H1 (cell line): Measurements from ENCODE around the gene TMEM86B. TPM values are rescaled to one million over a fixed set of nuclear protein-coding genes. Genes with fewer than 3 reads are reported as not detected.

Experiments used
- CTCF ChIA-PET: fragments of 300-600 bp; sonication (Branson Sonifier 250); formaldehyde crosslinking; loops from one replicate; lab custom pipeline; 2021; ENCODE audit not compliant: partially characterized antibody; lab: Charles Lee
- POLR2A ChIA-PET: fragments of 300-600 bp; sonication (Branson Sonifier 250); formaldehyde crosslinking; loops from one replicate; lab custom pipeline; 2021; ENCODE audit warnings: inconsistent platforms; ENCODE audit not compliant: partially characterized antibody; lab: Charles Lee
- DNase-seq, 2 experiments: peaks; one replicate each; pipeline versions ENCODE4 v3.0.0 to v3.0.0-alpha.2; 2010 to 2022; ENCODE audit warnings: low spot score in 2 of 2, low read depth in 1 of 2, mixed read lengths in 1 of 2
- FAIRE-seq: peaks from 2 replicates; lab custom pipeline; 2011; peaks lifted over from hg19 to GRCh38; lab: Jason Lieb, UNC
- H2AFZ ChIP-seq: 2 replicates; pipeline ENCODE4 v1.8.1; 2012; ENCODE audit warnings: low read length, inconsistent platforms
- H2AK5ac ChIP-seq: 2 replicates; pipeline ENCODE4 v1.6.1; 2013; ENCODE audit warnings: low read depth, low read length
- H2BK120ac ChIP-seq: replicated peaks from 2 replicates; pipeline ENCODE3; 2013; ENCODE audit warnings: low read depth, low read length, inconsistent platforms
- H2BK12ac ChIP-seq: 2 replicates; pipeline ENCODE4 v1.6.1; 2013; ENCODE audit warnings: low read depth, low read length
- H2BK15ac ChIP-seq: 2 replicates; pipeline ENCODE4 v1.6.1; 2013; ENCODE audit warnings: low read length
- H2BK20ac ChIP-seq: 2 replicates; pipeline ENCODE4 v1.6.1; 2013; ENCODE audit warnings: low read length
- H2BK5ac ChIP-seq: 2 replicates; pipeline ENCODE4 v1.6.1; 2013; ENCODE audit warnings: low read depth, low read length
- H3K14ac ChIP-seq: 2 replicates; pipeline ENCODE4 v1.6.1; 2013; ENCODE audit warnings: inconsistent platforms; ENCODE audit not compliant: insufficient read length
- H3K18ac ChIP-seq: 2 replicates; pipeline ENCODE4 v1.6.1; 2013; ENCODE audit warnings: low read length; ENCODE audit errors: extremely low read depth
- H3K23ac ChIP-seq: 2 replicates; pipeline ENCODE4 v1.6.1; 2013; ENCODE audit warnings: inconsistent platforms; ENCODE audit not compliant: insufficient read length
- H3K23me2 ChIP-seq: 2 replicates; pipeline ENCODE4 v1.6.1; 2013; ENCODE audit warnings: low read depth, low read length
- H3K27ac ChIP-seq: 2 replicates; pipeline ENCODE4 v1.6.1; 2011; ENCODE audit warnings: low read depth, low read length, inconsistent platforms
- H3K27me3 ChIP-seq, 4 experiments: replicated peaks in 1 of 4; 1 replicate in 1 of 4; 2 replicates in 3 of 4; pipeline versions ENCODE4 v1.6.1 to v1.8.1; 2011 to 2013; ENCODE audit warnings: low read length in 3 of 4, mild to moderate bottlenecking in 3 of 4, inconsistent platforms in 2 of 4, mixed read lengths in 2 of 4, moderate library complexity in 1 of 4; ENCODE audit not compliant: control insufficient read depth in 3 of 4, insufficient read depth in 3 of 4; ENCODE audit errors: extremely low read depth in 1 of 4
- H3K36me3 ChIP-seq, 4 experiments: 2 replicates each; pipeline versions ENCODE4 v1.6.1 to v1.8.1; 2011 to 2013; ENCODE audit warnings: mild to moderate bottlenecking in 4 of 4, low read length in 3 of 4, moderate library complexity in 2 of 4, control low read depth in 1 of 4, inconsistent platforms in 1 of 4; ENCODE audit not compliant: insufficient read depth in 4 of 4, control insufficient read depth in 2 of 4
- H3K4ac ChIP-seq: replicated peaks from 2 replicates; pipeline ENCODE3; 2013; ENCODE audit warnings: low read length, low read depth, mixed read lengths, inconsistent platforms; ENCODE audit not compliant: insufficient read length
- H3K4me1 ChIP-seq, 4 experiments: replicated peaks in 1 of 4; 1 replicate in 1 of 4; 2 replicates in 3 of 4; pipeline versions ENCODE4 v1.6.1 to v1.8.1; 2011 to 2013; ENCODE audit warnings: low read length in 3 of 4, inconsistent platforms in 2 of 4, mixed read lengths in 1 of 4; ENCODE audit not compliant: insufficient read depth in 4 of 4, control insufficient read depth in 3 of 4
- H3K4me2 ChIP-seq, 2 experiments: 2 replicates each; pipeline versions ENCODE4 v1.6.1 to v1.8.1; 2011 to 2013; ENCODE audit warnings: low read depth in 2 of 2, low read length in 2 of 2, control low read depth in 1 of 2, inconsistent platforms in 1 of 2, mild to moderate bottlenecking in 1 of 2; ENCODE audit not compliant: insufficient read depth in 1 of 2
- H3K4me3 ChIP-seq, 4 experiments: fragments of 200-600, 300-600 bp in 1 of 4; sonication (generic), shearing (Covaris generic), sonication (Bioruptor Twin) in 1 of 4; 2 replicates each; pipeline versions ENCODE4 v1.5.1 to v1.8.1; 2011 to 2016; ENCODE audit warnings: low read length in 4 of 4, low read depth in 3 of 4, control low read depth in 2 of 4, inconsistent platforms in 2 of 4, mild to moderate bottlenecking in 2 of 4, mixed read lengths in 1 of 4, moderate library complexity in 1 of 4; ENCODE audit not compliant: insufficient read depth in 2 of 4; ENCODE audit errors: extremely low read depth in 1 of 4
- H3K56ac ChIP-seq: replicated peaks from 2 replicates; pipeline ENCODE3; 2013; ENCODE audit warnings: low read depth, mild to moderate bottlenecking, mixed read lengths, low read length, inconsistent platforms; ENCODE audit not compliant: insufficient read length
- H3K79me1 ChIP-seq: 2 replicates; pipeline ENCODE4 v1.6.1; 2013; ENCODE audit warnings: low read depth, low read length, control low read depth
- H3K79me2 ChIP-seq, 2 experiments: 2 replicates each; pipeline versions ENCODE4 v1.6.1 to v1.8.1; 2012 to 2013; ENCODE audit warnings: low read length in 2 of 2, mild to moderate bottlenecking in 2 of 2, inconsistent platforms in 1 of 2; ENCODE audit not compliant: insufficient read depth in 2 of 2, control insufficient read depth in 1 of 2
- H3K9ac ChIP-seq, 4 experiments: replicated peaks in 1 of 4; 1 replicate in 1 of 4; 2 replicates in 3 of 4; pipeline versions ENCODE4 v1.6.1 to v1.8.1; 2011 to 2013; ENCODE audit warnings: low read depth in 3 of 4, low read length in 3 of 4, control low read depth in 2 of 4, mild to moderate bottlenecking in 2 of 4, moderate library complexity in 2 of 4, inconsistent platforms in 1 of 4; ENCODE audit errors: extremely low read depth in 1 of 4
- H3K9me3 ChIP-seq, 2 experiments: 2 replicates each; pipeline versions ENCODE4 v1.6.1 to v1.8.1; 2012 to 2013; ENCODE audit warnings: mild to moderate bottlenecking in 2 of 2, moderate library complexity in 2 of 2, control low read depth in 1 of 2, inconsistent platforms in 1 of 2, low read depth in 1 of 2, low read length in 1 of 2, mixed read lengths in 1 of 2; ENCODE audit not compliant: insufficient read depth in 2 of 2
- H4K20me1 ChIP-seq, 2 experiments: replicated peaks in 1 of 2; 2 replicates each; pipeline versions ENCODE3 to v1.8.1; 2011 to 2013; ENCODE audit warnings: inconsistent platforms in 2 of 2, low read length in 2 of 2, mild to moderate bottlenecking in 1 of 2; ENCODE audit not compliant: insufficient read depth in 2 of 2, control insufficient read depth in 1 of 2
- H4K5ac ChIP-seq: 2 replicates; pipeline ENCODE4 v1.6.1; 2013; ENCODE audit warnings: low read length, low read depth, mixed read lengths, inconsistent platforms; ENCODE audit not compliant: insufficient read length
- H4K8ac ChIP-seq: 2 replicates; pipeline ENCODE4 v1.8.0; 2013; ENCODE audit warnings: mild to moderate bottlenecking, moderate library complexity, low read length, inconsistent platforms; ENCODE audit not compliant: insufficient read depth; ENCODE audit errors: extremely low read depth
- H4K91ac ChIP-seq: replicated peaks from 2 replicates; pipeline ENCODE3; 2013; ENCODE audit warnings: low read length, mixed read lengths, inconsistent platforms; ENCODE audit not compliant: insufficient read length
- ASH2L ChIP-seq: fragments of 200-600, 300-600 bp; sonication (generic); IDR thresholded peaks from one replicate; pipeline ENCODE4 v1.7.1; 2017; ENCODE audit warnings: low read length
- BCL11A ChIP-seq, 2 experiments: IDR thresholded peaks; one replicate each; pipeline ENCODE4 v1.6.1; 2011; ENCODE audit warnings: low read depth in 2 of 2, low read length in 2 of 2, mild to moderate bottlenecking in 2 of 2
- CHD1 ChIP-seq: IDR thresholded peaks from 2 replicates; pipeline ENCODE4 v1.6.1; 2012; ENCODE audit warnings: low read depth, low read length, improper control_type of control experiment
- HDAC6 ChIP-seq: IDR thresholded peaks from one replicate; pipeline ENCODE4 v1.7.1; 2012; ENCODE audit warnings: low read depth, mild to moderate bottlenecking, inconsistent platforms, low read length, moderate library complexity
- JUN ChIP-seq: IDR thresholded peaks from 2 replicates; pipeline ENCODE4 v1.6.1; 2011; ENCODE audit warnings: low read depth, mild to moderate bottlenecking, improper control_type of control experiment, low read length
- KDM4A ChIP-seq: IDR thresholded peaks from one replicate; pipeline ENCODE4 v1.7.1; 2012; ENCODE audit warnings: low read depth, mild to moderate bottlenecking, moderate library complexity, low read length, inconsistent platforms; ENCODE audit not compliant: severe bottlenecking
- NRF1 ChIP-seq: IDR thresholded peaks from 2 replicates; pipeline ENCODE4 v1.6.1; 2011; ENCODE audit warnings: mild to moderate bottlenecking, low read depth, low read length, improper control_type of control experiment
- PHF8 ChIP-seq: fragments of 200-600 bp; sonication (generic); conservative IDR thresholded peaks from 2 replicates; pipeline ENCODE4 v1.7.1; 2012; ENCODE audit warnings: low read depth, mild to moderate bottlenecking, inconsistent platforms, low read length, moderate library complexity
- SAP30 ChIP-seq: fragments of 300-600 bp; sonication (generic); IDR thresholded peaks from 2 replicates; pipeline ENCODE4 v1.7.1; 2012; ENCODE audit warnings: low read length, moderate library complexity, mild to moderate bottlenecking, inconsistent platforms; ENCODE audit not compliant: insufficient read depth, insufficient replicate concordance
- SP4 ChIP-seq: IDR thresholded peaks from 2 replicates; pipeline ENCODE4 v1.6.1; 2012; ENCODE audit warnings: low read length, inconsistent platforms
- TEAD4 ChIP-seq: IDR thresholded peaks from 2 replicates; pipeline ENCODE4 v1.6.1; 2012; ENCODE audit warnings: low read depth, low read length, inconsistent platforms, mixed read lengths
- WGBS, 2 experiments: shearing (Covaris generic) in 1 of 2; methylation state at CpG; one replicate each; pipeline versions ENCODE4 v1.1.6 to v1.1.7; 2013 to 2015; ENCODE audit warnings: low lambda C conversion rate in 2 of 2, mixed read lengths in 2 of 2, inconsistent platforms in 1 of 2, low coverage in 1 of 2, missing lambda C conversion rate in 1 of 2; ENCODE audit not compliant: insufficient replicate concordance in 2 of 2, insufficient coverage in 1 of 2, insufficient read length in 1 of 2; ENCODE audit errors: extremely low coverage in 1 of 2, missing lambda C conversion rate in 1 of 2; 5-methylcytosine and 5-hydroxymethylcytosine counted together
- polyA plus RNA-seq, 7 experiments: library from polyadenylated mRNA; depleted of rRNA in 3 of 7; stranded (reverse) in 5 of 7; unstranded in 2 of 7; fragments of >200 nt in 5 of 7; fragments of 200-250 nt in 2 of 7; gene quantifications; 1 replicate in 5 of 7; 2 replicates in 1 of 7; 4 replicates in 1 of 7; pipeline versions ENCODE4 v1.2.1 to v1.2.3, GENCODE V29; 2011 to 2013; ENCODE audit warnings: missing spikeins in 2 of 7, mixed read lengths in 2 of 7
- total RNA-seq: library from RNA; stranded (reverse); fragmentation: NEBNext Ultra II Directional; extraction: Animal tissue kit (Norgen Biotek cat#: 25700); gene quantifications from 2 replicates; pipeline ENCODE4 v1.2.1, GENCODE V29; 2021
- TF ChIP-seq, protein P1 (sequence below): IDR thresholded peaks from 2 replicates; pipeline ENCODE4 v1.6.1; 2012; ENCODE audit warnings: inconsistent platforms

Gene TMEM86B
- total and polyA plus RNA-seq, 2 of the 8 experiments (the other 6 are each of a cell fraction or from before 2014, with no cell fraction given) = 2.0 to 2.9 TPM

DNA sequence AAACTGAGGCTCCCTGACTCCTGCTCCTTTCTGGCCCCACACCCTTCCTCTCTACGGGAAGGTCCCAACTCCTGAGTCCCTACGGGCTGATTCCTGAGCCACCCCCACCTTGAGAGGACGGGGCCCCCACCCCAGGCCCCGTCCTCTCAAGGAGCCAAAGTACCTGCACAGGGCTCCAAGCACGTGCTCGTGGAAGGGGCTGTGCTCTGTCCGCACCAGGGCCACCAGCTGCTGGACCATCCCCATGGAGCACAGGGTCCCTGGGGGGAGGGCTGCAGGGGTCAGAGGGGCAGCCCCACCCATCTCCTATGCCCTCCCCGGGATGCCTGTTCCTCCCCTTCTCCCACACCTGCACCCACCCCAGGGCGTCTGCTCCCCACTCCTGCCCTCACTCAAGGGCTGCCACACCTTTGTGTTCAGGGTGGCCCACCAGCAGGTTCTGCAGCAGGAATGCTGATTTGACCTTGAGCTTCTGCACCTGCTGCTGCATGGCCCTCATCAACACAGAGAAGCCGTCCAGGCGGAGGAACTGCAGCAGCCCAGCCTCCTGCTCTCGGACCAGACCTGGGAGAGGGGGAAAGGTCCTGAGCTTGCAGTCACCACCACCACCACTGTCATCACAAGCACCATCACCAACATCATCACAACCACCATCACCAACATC lies 37.3 kb upstream of the TMEM86B start:
- Histone ChIP-seq H2BK20ac (no peak overlapping the region), H4K5ac (no peak overlapping the region), H3K18ac (no peak overlapping the region), H3K4ac (no peak overlapping the region), H4K91ac (no peak overlapping the region), H4K20me1 (peaks cover 0 to 10% of the 10 kb centered on the region in 2 experiments), H3K9me3 (peaks cover 0 to 3% of the 10 kb centered on the region in 2 experiments; a peak in 3 of 4 replicates), H3K56ac (peak overlapping the region; percentile 96), H3K23ac (no peak overlapping the region), H3K79me1 (peaks cover 7% of the 10 kb centered on the region), H3K27ac (no peak overlapping the region), H3K4me2 (no peak overlapping the region), H3K79me2 (peaks cover 0 to 6% of the 10 kb centered on the region in 2 experiments; a peak in 1 of 4 replicates), H3K14ac (no peak overlapping the region), H2BK12ac (0 out of 2 replicates have a peak overlapping the region, but pooled peaks have one; percentile 60), H2AK5ac (peak overlapping the region; percentile 90; the same call in 1 of the 2 replicates), H3K4me3 (no peak overlapping the region), H3K27me3 (no peaks in the 10 kb centered on the region), H3K4me1 (peaks cover 0 to 3% (median 0%) of the 10 kb centered on the region in 4 experiments; a peak in 1 of 7 replicates), H4K8ac (no peak overlapping the region), H3K36me3 (no peaks in the 10 kb centered on the region), H3K9ac (no peak overlapping the region), H2BK120ac (no peak overlapping the region), H3K23me2 (peaks cover 9% of the 10 kb centered on the region; the same call in 1 of the 2 replicates), H2AFZ (no peak overlapping the region), H2BK15ac (no peak overlapping the region), H2BK5ac (no peak overlapping the region; the same call in 1 of the 2 replicates)
- DNase-seq (no peak), FAIRE-seq (no peak)
- 82% methylated on average over 7 of the region's 12 CpGs; no CpG with 5 or more reads in 1 of the 2 experiments for WGBS, 2 experiments
- ChIA-PET POLR2A (interaction anchor here (1.7 kb wide), 1 partner anchor 142 kb away, joined by 5 read pairs; the partner anchor contains the start of gene UBE2S), CTCF (interaction anchor here (1.4 kb wide), 1 partner anchor 12 kb away, joined by 4 read pairs; no protein-coding TSS in a partner anchor)
- TF ChIP-seq NRF1 (no peak), TEAD4 (no peak), HDAC6 (no peak), SAP30 (no peak), BCL11A (IDR thresholded peaks at IDR 0.05; ENCODE audit: low read depth in 2 of 2, low read length in 2 of 2) (no peak), SP4 (no peak), KDM4A (no peak), PHF8 (no peak), ASH2L (no peak), JUN (no peak), CHD1 (no peak)
- TF ChIP-seq, protein P1, sequence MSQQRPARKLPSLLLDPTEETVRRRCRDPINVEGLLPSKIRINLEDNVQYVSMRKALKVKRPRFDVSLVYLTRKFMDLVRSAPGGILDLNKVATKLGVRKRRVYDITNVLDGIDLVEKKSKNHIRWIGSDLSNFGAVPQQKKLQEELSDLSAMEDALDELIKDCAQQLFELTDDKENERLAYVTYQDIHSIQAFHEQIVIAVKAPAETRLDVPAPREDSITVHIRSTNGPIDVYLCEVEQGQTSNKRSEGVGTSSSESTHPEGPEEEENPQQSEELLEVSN = no peak
